Measurements from ENCODE around the gene SNX1.
"Not testable (repeated sequence)": the region's sequence is repeated elsewhere in the genome, so short reads cannot be mapped to it uniquely, and the experiment has no call there.

SNX1 gene

GRCh38 chr15:64117759-64118487 is 22.1 kb downstream of the SNX1 start:
- FAIRE-seq, result no peak

- not testable (repeated sequence) for FAIRE-seq
These were observed 24.5 kb downstream of the SNX1 start for GRCh38 chr15:64120322-64120721.

GRCh38 chr15:64121614-64122013 is 25.8 kb downstream of the SNX1 start:
- no peak for FAIRE-seq

- no peak for FAIRE-seq
These were observed 26.7 kb downstream of the SNX1 start for GRCh38 chr15:64122444-64122843.

GRCh38 chr15:64122936-64123351 is 27.2 kb downstream of the SNX1 start:
- no peak for FAIRE-seq

GRCh38 chr15:64125978-64126377 is 30.2 kb downstream of the SNX1 start:
- FAIRE-seq, result no peak

GRCh38 chr15:64127521-64128270 is 31.9 kb downstream of the SNX1 start:
- FAIRE-seq, result no peak

GRCh38 chr15:64130159-64130558 is 34.4 kb downstream of the SNX1 start:
- no peak for FAIRE-seq

- no peak for FAIRE-seq
These were observed 35.8 kb downstream of the SNX1 start for GRCh38 chr15:64131547-64131946.

GRCh38 chr15:64132217-64132616 is 36.4 kb downstream of the SNX1 start:
- no peak for FAIRE-seq

- FAIRE-seq, result no peak
These were observed 38.0 kb downstream of the SNX1 start for GRCh38 chr15:64133623-64134344.

GRCh38 chr15:64134345-64134829 is 38.6 kb downstream of the SNX1 start:
- no peak for FAIRE-seq

- no peak for FAIRE-seq
These were observed 40.6 kb downstream of the SNX1 start for GRCh38 chr15:64136347-64136746.

GRCh38 chr15:64137226-64137833 is 41.5 kb downstream of the SNX1 start:
- no peak for FAIRE-seq

- no peak for FAIRE-seq
These were observed 42.7 kb downstream of the SNX1 start for GRCh38 chr15:64138331-64138941.

GRCh38 chr15:64141798-64142512 is 46.2 kb downstream of the SNX1 start:
- no peak for FAIRE-seq

GRCh38 chr15:64143276-64143675 is 47.5 kb downstream of the SNX1 start:
- FAIRE-seq, result no peak

GRCh38 chr15:64144192-64144564 is 48.4 kb downstream of the SNX1 start:
- FAIRE-seq, result no peak

GRCh38 chr15:64144565-64145281 is 48.9 kb downstream of the SNX1 start:
- FAIRE-seq, result no peak

- no peak for FAIRE-seq
These were observed 50.3 kb downstream of the SNX1 start for GRCh38 chr15:64146041-64146440.

GRCh38 chr15:64146520-64146884 is 50.7 kb downstream of the SNX1 start:
- FAIRE-seq, result no peak

Measured in colon (tissue), 2 donors.